Left lung (tissue), 10 donors: ENCODE data around the gene MED8. TPM values are rescaled to one million over a fixed set of nuclear protein-coding genes. Genes with fewer than 3 reads are reported as not detected.
A peak's percentile ranks its signal among the peaks of the same experiment; 100 is the strongest.

ENCODE experiments used
- ATAC-seq: fragments of 200-7000 bp; cut with Tn5 transposase; one replicate; pipeline ENCODE4 v1.9.1; 2020; ENCODE audit warnings: moderate library complexity
- DNase-seq, 4 donors: peaks; one replicate each; pipeline ENCODE4 v3.0.0-alpha.2; 2013 to 2020
- H3K27ac ChIP-seq, 2 donors: fragments of 200-600 bp; sonication (generic) in 1 of 2; one replicate each; pipeline versions ENCODE4 v1.5.0 to v1.8.0; 2020 to 2021
- H3K27me3 ChIP-seq, 2 donors: fragments of 200-600 bp; sonication (generic) in 1 of 2; one replicate each; pipeline versions ENCODE4 v1.5.0 to v1.8.0; 2020 to 2021
- H3K36me3 ChIP-seq, 2 donors: fragments of 200-600 bp; sonication (generic) in 1 of 2; one replicate each; pipeline versions ENCODE4 v1.5.0 to v1.8.0; 2020 to 2021
- H3K4me1 ChIP-seq, 2 donors: fragments of 200-600 bp; one replicate each; pipeline ENCODE4 v1.8.0; 2021
- H3K4me3 ChIP-seq, 2 donors: fragments of 200-600 bp; sonication (generic) in 1 of 2; one replicate each; pipeline versions ENCODE4 v1.5.0 to v1.8.0; 2020 to 2021; ENCODE audit warnings: mild to moderate bottlenecking in 1 of 2
- H3K9me3 ChIP-seq, 2 donors: fragments of 200-600 bp; sonication (generic) in 1 of 2; one replicate each; pipeline versions ENCODE4 v1.5.0 to v1.8.0; 2020 to 2021
- CTCF ChIP-seq, 2 donors: fragments of 200-600 bp; sonication (generic) in 1 of 2; IDR thresholded peaks; one replicate each; pipeline versions ENCODE4 v1.5.0 to v1.8.0; 2021; ENCODE audit warnings: antibody characterized with exemption in 2 of 2
- intact Hi-C, 2 donors: fragments of 100-400 bp; cut with DNase I; formaldehyde crosslinking; loops; one replicate each; pipeline versions ENCODE4 v1.11.2 to v1.14.2; 2022
- polyA plus RNA-seq, 6 donors: library from polyadenylated mRNA; unstranded; fragments of 120-200 nt; gene quantifications; one replicate each; pipeline ENCODE4 v1.2.1, GENCODE V29; 2013; ENCODE audit not compliant: insufficient read length in 6 of 6
- total RNA-seq, 2 donors: library from RNA; stranded (reverse); fragmentation: NEBNext Ultra II Directional; extraction: Animal tissue kit (Norgen Biotek cat#: 25700); gene quantifications; one replicate each; pipeline ENCODE4 v1.2.1, GENCODE V29; 2021
- donor health status: DM: no; HTN: yes; CAD: no.
- donor health status: DM: no; HTN: no; CAD: no.

MED8 gene
- total and polyA plus RNA-seq, 8 donors, result 32.1 to 48.5 (median 37.1) TPM

- Histone ChIP-seq H3K27ac (peak overlapping the region; percentile 94 to 98), H3K27me3 (no peaks in the 10 kb centered on the region), H3K9me3 (no peaks in the 10 kb centered on the region), H3K36me3 (peaks cover 0 to 31% of the 10 kb centered on the region in 2 donors), H3K4me1 (peaks cover 13 to 35% of the 10 kb centered on the region in 2 donors), H3K4me3 (peak overlapping the region; percentile 64 to 68)
- intact Hi-C loops, result no loop called here
- ATAC-seq (peak; percentile 78), DNase-seq (no peak)
- TF ChIP-seq CTCF (IDR thresholded peaks at IDR 0.05), result peak in 1 of 2 donors; percentile 22
These were observed 31.4 kb downstream of the MED8 start for GRCh38 chr1:43358121-43358745.

GRCh38 chr1:43357251-43357650 is 32.3 kb downstream of the MED8 start:
- intact Hi-C loops, result no loop called here
- H3K4me1 ChIP-seq, result peaks cover 13 to 34% of the 10 kb centered on the region in 2 donors
- H3K9me3 ChIP-seq, result no peaks in the 10 kb centered on the region
- H3K27ac ChIP-seq, result no peak overlapping the region
- H3K4me3 ChIP-seq, result no peak overlapping the region
- ATAC-seq, result no peak
- DNase-seq, result no peak
- H3K27me3 ChIP-seq, result no peaks in the 10 kb centered on the region
- peaks cover 0 to 22% of the 10 kb centered on the region in 2 donors for H3K36me3 ChIP-seq
- TF ChIP-seq CTCF (IDR thresholded peaks at IDR 0.05), result no peak

GRCh38 chr1:43354936-43355335 is 34.7 kb downstream of the MED8 start:
- DNase-seq, result no peak
- Histone ChIP-seq H3K9me3 (no peaks in the 10 kb centered on the region), H3K27me3 (no peaks in the 10 kb centered on the region), H3K4me3 (no peak overlapping the region), H3K27ac (no peak overlapping the region), H3K4me1 (peaks cover 15 to 22% of the 10 kb centered on the region in 2 donors), H3K36me3 (no peaks in the 10 kb centered on the region)
- TF ChIP-seq CTCF (IDR thresholded peaks at IDR 0.05), result no peak
- no peak for ATAC-seq
- intact Hi-C loops, result no loop called here

- Histone ChIP-seq H3K36me3 (no peaks in the 10 kb centered on the region), H3K9me3 (no peaks in the 10 kb centered on the region), H3K27ac (no peak overlapping the region), H3K27me3 (no peaks in the 10 kb centered on the region), H3K4me3 (no peak overlapping the region), H3K4me1 (peaks cover 18% of the 10 kb centered on the region in 2 donors)
- TF ChIP-seq CTCF (IDR thresholded peaks at IDR 0.05), result no peak
- ATAC-seq (no peak), DNase-seq (no peak)
- intact Hi-C loops, result no loop called here
These were observed 35.1 kb downstream of the MED8 start for GRCh38 chr1:43354471-43354870.

GRCh38 chr1:43352881-43353280 is 36.7 kb downstream of the MED8 start:
- Histone ChIP-seq H3K27ac (no peak overlapping the region), H3K4me3 (no peak overlapping the region), H3K36me3 (no peaks in the 10 kb centered on the region), H3K27me3 (no peaks in the 10 kb centered on the region), H3K4me1 (peaks cover 9 to 13% of the 10 kb centered on the region in 2 donors), H3K9me3 (no peaks in the 10 kb centered on the region)
- ATAC-seq, result no peak
- intact Hi-C loops, result no loop called here
- DNase-seq, result peak in 1 of 4 donors; percentile 37
- no peak for TF ChIP-seq CTCF (IDR thresholded peaks at IDR 0.05)
